GM18907 (cell line): Measurements from ENCODE around the gene SMARCAL1.

Experiments
- ATAC-seq: cut with Tn5 transposase; IDR thresholded peaks from one replicate; pipeline ENCODE4 v1.9.1; 2021; ENCODE audit warnings: mild to moderate bottlenecking, moderate library complexity; ENCODE audit not compliant: unreplicated experiment

SMARCAL1 gene

GRCh38 chr2:216522892-216523502, 110.7 kb downstream of the SMARCAL1 start:
- no peak for ATAC-seq

- ATAC-seq: no peak
Measured at GRCh38 chr2:216525972-216526371, 113.7 kb downstream of the SMARCAL1 start.

- no peak for ATAC-seq
Measured at GRCh38 chr2:216526939-216527338, 114.7 kb downstream of the SMARCAL1 start.

- no peak for ATAC-seq
Measured at GRCh38 chr2:216527600-216527999, 115.3 kb downstream of the SMARCAL1 start.

- no peak for ATAC-seq
Measured at GRCh38 chr2:216532562-216532961, 120.3 kb downstream of the SMARCAL1 start.
